GM19240 (cell line): ENCODE results near the gene CREBL2.

Source experiments
- DNase-seq: peaks from one replicate; pipeline ENCODE4 v3.0.0; 2011; ENCODE audit warnings: low spot score; ENCODE audit not compliant: insufficient read length

Gene CREBL2

DNA sequence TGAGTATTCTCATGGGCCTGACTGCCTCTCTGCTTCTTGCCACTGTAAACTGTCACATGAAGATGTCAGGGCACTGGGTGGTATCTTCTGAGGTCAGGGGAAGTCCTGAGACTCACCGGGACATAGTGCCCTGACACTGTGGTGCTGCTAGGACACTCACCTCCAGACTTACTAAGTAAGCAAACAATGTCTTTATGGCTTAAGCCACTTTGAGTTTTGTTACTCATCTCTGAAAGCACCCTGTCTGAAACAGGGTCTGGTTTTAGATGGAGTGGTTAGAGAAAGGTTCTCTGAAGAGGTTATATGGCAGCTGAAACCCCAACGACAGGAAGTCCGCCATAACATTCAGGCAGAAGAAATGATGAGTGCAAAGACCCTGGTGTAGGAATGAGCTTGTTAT lies 61.6 kb downstream of the CREBL2 start:
- DNase-seq = no peak

- DNase-seq = no peak
Measured at GRCh38 chr12:12676605-12677004, 64.9 kb downstream of the CREBL2 start.

DNA sequence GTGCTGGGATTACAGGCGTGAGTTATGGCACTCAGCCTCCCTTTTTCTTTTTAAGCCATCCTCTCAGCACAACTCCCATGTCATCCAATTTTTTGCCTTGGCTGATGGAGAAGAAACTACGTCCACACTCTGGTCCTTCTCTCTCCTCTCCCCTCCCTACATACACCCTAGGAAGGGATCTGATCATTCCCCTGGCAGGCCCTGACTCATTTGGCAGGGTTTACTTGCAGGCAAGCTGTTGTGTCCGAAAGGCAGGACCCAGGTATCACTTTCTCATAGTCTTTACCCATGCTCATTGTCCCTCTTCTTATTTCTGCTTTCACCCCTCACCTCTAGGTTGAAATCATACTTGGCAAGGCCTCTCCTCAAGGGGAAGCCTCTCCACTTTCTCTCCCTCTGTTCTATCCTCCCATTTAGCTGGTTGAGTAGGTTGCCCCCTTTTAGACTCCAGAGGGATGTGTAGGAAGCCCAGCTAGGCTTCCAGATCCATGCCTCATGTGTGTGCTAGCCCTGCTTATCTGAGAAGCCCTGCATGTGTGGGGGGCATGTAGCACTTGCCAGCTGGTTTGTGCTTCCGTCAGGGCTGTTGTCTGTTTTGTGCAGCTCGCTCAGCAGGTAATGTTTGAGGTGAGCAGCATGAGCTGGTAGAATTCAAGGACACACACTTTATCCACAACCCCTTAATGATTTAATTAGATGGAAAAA lies 69.5 kb downstream of the CREBL2 start:
- DNase-seq = no peak

- no peak for DNase-seq
Measured at GRCh38 chr12:12682284-12682683, 70.6 kb downstream of the CREBL2 start.

- no peak for DNase-seq
Measured at GRCh38 chr12:12683136-12683697, 71.5 kb downstream of the CREBL2 start.

DNA sequence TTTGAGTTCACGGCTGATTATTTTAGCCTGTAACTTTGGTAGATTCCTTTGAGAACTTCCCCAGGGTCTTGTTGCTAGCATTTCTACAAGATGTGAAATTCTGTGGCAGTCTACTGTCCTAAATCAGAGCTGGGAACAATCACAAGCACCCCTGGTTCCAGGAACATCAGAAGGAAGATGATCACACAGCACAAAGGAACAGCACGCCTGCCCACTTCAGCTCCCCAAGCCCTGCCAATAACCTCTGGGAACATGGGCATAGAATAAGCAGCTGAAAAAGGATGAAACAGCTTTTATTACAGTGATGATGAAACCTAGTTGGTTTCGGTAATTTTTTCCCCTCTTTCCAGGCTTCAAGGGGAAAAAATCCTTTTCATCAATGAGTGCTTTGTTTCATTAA lies 72.0 kb downstream of the CREBL2 start:
- no peak for DNase-seq

DNA sequence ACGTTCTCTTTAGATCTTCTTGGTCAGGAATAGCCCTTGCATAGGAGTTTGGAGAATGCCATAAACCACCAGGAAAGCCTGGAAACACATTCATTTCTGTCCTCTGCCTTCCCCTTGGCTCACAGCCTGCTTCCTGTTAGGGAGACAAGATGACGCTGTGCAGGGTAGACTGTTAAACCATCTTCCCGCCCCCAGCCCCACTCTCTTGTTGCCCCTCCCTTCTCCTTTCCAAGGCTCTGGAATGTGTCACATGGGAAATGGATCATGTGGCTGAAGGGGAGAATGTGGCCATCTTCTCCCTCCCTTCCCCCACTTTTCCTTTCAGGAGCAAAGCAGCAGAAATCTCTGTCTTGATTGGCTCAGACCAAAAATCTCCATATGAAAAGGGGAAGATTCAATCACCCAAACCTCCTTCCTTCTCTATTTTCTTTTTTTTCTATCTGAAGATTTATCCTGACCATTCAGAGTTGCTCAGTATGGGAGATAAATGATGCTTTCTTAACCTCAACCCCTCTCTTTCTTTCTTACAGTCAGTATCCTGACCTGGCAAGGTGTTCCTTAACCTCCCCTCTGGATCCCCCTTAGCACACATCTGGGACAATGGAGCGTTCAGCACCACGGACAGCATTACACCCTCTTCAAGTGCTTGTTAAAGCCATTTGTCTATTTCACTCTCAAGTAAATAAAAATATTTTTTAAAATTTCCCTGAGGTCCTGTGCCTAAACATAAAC lies 72.9 kb downstream of the CREBL2 start:
- no peak for DNase-seq

DNA sequence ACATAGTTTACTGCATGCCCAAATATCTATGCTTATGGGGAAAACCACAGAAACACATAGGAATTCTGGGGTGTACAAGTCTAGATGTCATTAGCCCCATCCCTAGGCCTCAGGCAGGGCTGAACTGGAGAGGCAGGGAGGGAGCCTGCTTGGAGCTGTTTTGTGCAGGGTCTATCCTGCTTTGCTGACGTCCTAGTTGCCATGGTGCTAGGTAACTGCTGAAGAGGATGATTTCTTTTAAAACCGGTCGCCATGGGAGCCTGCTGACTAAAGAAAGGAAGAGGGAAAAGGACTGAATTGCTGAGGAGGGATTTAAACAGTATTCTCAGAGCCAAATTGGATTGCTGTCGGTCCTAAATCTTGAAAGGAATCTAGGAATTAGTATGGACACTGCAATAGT lies 73.6 kb downstream of the CREBL2 start:
- no peak for DNase-seq

GRCh38 chr12:12686472-12686871 lies 74.8 kb downstream of the CREBL2 start:
- no peak for DNase-seq

DNA sequence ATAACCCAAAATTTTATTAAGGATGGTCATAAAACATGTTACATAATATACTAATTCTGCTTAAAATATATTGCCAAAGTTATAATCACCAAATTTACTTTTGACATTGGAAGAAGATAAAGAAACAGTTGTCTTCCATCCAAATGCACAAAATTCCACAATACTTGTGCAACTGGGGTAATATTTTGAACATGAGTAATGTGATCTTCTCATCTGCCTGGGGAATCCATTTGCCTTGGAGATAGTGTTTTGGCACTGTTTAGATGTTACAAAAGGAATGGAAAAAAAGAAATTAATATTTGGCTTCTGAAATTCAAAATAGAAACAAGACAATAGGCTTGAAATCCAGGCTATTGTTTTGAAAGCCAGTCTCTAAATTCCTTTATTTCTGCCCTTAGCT lies 75.2 kb downstream of the CREBL2 start:
- no peak for DNase-seq

DNA sequence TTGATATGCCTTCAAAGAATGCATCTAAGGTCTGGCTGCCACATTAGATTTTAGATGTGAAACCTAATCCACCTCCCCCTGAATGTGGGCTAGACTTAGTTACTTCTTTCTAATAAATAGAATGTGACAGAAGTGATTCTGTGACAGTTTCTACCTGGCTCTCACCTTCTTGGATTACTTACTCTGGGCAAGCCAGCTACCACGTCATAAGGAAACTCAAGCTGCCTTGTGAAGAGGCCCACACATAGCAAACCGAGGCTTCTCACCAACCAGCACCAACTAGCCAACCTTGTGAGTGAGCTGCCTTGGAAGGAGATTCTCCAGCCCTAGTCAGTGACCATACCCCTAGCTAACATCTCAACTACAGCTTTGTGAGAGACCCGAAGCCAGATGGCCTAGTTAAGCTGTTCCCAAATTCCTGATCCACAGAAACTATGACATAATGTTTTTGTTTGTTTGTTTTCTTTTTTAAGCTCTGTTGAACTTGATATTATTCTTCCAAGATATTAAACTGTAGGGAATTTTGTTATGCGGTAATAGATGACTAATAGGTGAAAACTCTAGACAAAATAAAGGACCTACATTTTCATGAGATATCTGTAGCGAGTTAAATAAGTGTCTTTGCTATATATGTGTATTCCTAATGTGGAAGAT lies 78.1 kb downstream of the CREBL2 start:
- no peak for DNase-seq

GRCh38 chr12:12691549-12691948 lies 79.9 kb downstream of the CREBL2 start:
- no peak for DNase-seq

DNA sequence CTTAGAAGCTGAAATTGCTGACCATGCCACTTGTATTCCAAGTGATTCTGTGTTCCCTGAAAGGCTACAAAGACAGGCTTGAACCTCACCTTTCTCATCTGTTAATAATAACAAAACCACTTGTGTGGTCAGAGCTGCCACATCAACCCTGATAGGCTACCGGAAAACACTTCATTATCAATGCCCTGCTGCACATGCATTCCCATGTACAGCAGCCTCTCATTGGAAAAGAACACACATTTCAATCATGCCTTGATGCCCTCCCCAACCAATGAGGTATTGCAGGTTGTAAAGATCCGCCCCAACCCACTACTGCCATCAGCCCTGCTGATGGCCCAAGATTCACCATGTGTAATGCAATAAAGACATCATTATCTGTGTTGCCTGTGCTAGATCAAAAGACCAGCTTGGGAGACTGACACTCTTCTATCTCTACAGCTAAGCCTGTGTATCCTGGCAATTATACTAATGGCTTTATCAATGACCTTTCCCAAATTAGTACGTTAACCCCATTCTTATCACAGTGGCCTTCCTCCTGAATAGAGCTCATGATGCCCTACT lies 81.5 kb downstream of the CREBL2 start:
- DNase-seq = no peak
